Suprapubic skin (tissue), 4 donors: ENCODE results near the gene CHRNG.

ENCODE experiments used
- CTCF ChIP-seq, 2 donors: fragments of 200-600 bp in 1 of 2; fragments of 450-650 bp in 1 of 2; sonication (generic) in 1 of 2; IDR thresholded peaks; one replicate each; pipeline ENCODE4 v1.5.1; 2016 to 2019; ENCODE audit warnings: antibody characterized with exemption in 2 of 2, mild to moderate bottlenecking in 1 of 2, moderate library complexity in 1 of 2
- POLR2A ChIP-seq, 2 donors: fragments of 450-650 bp; IDR thresholded peaks; one replicate each; pipeline ENCODE4 v1.6.1; 2017; ENCODE audit warnings: antibody characterized with exemption in 2 of 2, mild to moderate bottlenecking in 2 of 2, moderate library complexity in 2 of 2
- POLR2AphosphoS5 ChIP-seq, 3 donors: sonication (generic); formaldehyde crosslinking; IDR thresholded peaks; one replicate each; pipeline ENCODE4 v1.6.1; 2017; ENCODE audit warnings: antibody characterized with exemption in 3 of 3

- TF ChIP-seq CTCF (IDR thresholded peaks at IDR 0.05) (no peak), POLR2AphosphoS5 (IDR thresholded peaks at IDR 0.05) (no peak), POLR2A (IDR thresholded peaks at IDR 0.05) (no peak)
Measured at GRCh38 chr2:232587512-232587911, 48.0 kb downstream of the CHRNG start.
